Forelimb muscle (tissue), 1 donor: ENCODE data around the gene TRAPPC2. TPM values are rescaled to one million over a fixed set of nuclear protein-coding genes. Genes with fewer than 3 reads are reported as not detected.

Experiments
- DNase-seq: peaks from one replicate; pipeline ENCODE4 v3.0.0-alpha.2; 2013; ENCODE audit warnings: low read depth
- polyA plus RNA-seq: library from polyadenylated mRNA; unstranded; fragments of 120-200 nt; gene quantifications from one replicate; pipeline ENCODE4 v1.2.1, GENCODE V29; 2013; ENCODE audit not compliant: insufficient read length

TRAPPC2 gene
- polyA plus RNA-seq = 11.8 TPM

GRCh38 chrX:13734278-13735172, at the start of gene TRAPPC2, which contains the start of gene OFD1:
TSS of gene TRAPPC2 (minus strand) at chrX:13734620. CDS start at chrX:13719963, 14,657 bp downstream.
TSS of gene OFD1 (plus strand) at chrX:13734748. CDS start at chrX:13735072, 324 bp downstream.
- DNase-seq = peak; percentile 93

DNA sequence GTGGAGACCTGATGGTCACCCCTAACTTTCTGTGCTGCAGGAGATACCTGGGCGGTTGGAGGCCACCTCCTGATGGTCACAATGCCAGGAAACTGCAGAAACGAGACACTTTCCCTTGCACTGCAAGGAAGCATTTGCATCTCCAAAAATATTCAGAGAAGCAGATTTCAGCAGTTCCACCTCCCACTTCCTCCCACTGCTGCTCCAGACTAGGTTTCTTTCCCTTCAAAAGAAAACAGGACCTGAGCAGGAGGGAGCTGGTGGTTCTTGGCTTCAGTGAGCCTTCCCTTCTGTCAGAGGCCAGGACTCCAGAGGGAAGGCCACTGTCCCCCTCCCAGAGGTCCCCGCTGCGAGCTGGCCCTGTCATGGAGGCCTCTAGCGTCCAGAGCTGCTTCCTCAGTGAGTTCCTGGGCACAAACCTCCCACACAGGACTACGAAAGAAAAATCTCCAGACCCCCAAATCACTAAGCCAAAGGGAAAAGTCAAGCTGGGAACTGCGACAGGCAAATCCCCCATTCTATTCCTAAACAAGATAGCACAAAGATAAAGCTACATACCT, 46.5 kb upstream of the TRAPPC2 start:
- DNase-seq = no peak

GRCh38 chrX:13778916-13779315, 44.5 kb upstream of the TRAPPC2 start:
- no peak for DNase-seq

- no peak for DNase-seq
These were observed 42.0 kb upstream of the TRAPPC2 start for GRCh38 chrX:13776387-13776786.

- DNase-seq = no peak
These were observed 41.4 kb upstream of the TRAPPC2 start for GRCh38 chrX:13775837-13776236.

GRCh38 chrX:13774696-13775095, 40.3 kb upstream of the TRAPPC2 start:
- no peak for DNase-seq

DNA sequence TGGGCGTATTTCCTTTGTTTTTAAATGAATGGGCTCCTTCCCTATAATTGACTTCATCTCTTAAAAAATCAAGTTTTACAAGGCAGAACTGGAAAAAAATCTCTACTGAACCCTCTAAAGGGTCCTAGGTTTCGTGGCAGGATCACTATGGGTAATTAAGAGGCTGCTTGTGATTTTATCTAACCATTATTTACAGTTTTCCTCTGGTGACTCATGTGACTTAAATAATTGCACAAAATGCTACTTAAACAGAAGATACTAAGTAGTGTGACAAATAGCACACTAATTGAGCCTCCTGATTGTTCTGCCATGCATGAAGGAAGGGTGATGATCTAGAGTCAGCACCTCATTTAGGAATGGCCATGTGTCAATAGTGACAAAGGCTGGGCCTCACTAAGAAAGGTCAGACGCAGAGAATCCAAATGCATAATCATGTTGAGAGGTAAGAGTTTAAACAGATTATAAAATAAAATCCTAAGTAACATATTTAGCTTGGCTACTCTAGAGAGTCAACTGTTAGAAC, 35.7 kb upstream of the TRAPPC2 start:
- no peak for DNase-seq

GRCh38 chrX:13768939-13769338, 34.5 kb upstream of the TRAPPC2 start:
- no peak for DNase-seq

- DNase-seq = no peak
These were observed 30.3 kb upstream of the TRAPPC2 start for GRCh38 chrX:13764765-13765164.

GRCh38 chrX:13764281-13764680, 29.9 kb upstream of the TRAPPC2 start:
- no peak for DNase-seq

GRCh38 chrX:13763489-13763888, 29.1 kb upstream of the TRAPPC2 start:
- no peak for DNase-seq

- DNase-seq = no peak
These were observed 27.4 kb upstream of the TRAPPC2 start for GRCh38 chrX:13761606-13762414.

- DNase-seq = no peak
These were observed 26.0 kb upstream of the TRAPPC2 start for GRCh38 chrX:13760426-13760825.

- no peak for DNase-seq
These were observed 24.8 kb upstream of the TRAPPC2 start for GRCh38 chrX:13759152-13759718.

- no peak for DNase-seq
These were observed 22.0 kb upstream of the TRAPPC2 start for GRCh38 chrX:13756381-13756780.

GRCh38 chrX:13755254-13755653, 20.8 kb upstream of the TRAPPC2 start:
- no peak for DNase-seq

GRCh38 chrX:13754765-13755164, 20.3 kb upstream of the TRAPPC2 start:
- DNase-seq = no peak

GRCh38 chrX:13752646-13753045, 18.2 kb upstream of the TRAPPC2 start:
- no peak for DNase-seq

- no peak for DNase-seq
These were observed 17.7 kb upstream of the TRAPPC2 start for GRCh38 chrX:13752141-13752540.

DNA sequence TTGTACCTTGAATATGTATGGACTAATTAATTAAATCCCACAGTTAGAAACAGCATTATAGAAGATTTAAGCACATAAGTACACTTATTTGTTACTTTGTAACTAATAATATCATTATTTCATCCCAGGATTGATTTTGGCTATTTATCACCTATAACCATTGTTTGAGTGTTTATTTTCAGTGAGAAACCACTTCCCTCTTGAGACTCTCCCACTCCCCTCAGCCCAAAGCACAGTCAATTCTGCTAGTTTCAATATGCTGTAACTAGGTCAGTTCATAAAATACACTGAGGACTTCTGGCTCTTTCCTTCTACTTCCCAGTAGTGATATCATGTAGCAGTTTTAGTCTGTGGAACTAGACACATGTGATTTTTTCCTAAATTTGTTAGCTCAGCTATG, 16.4 kb upstream of the TRAPPC2 start:
- no peak for DNase-seq

GRCh38 chrX:13750204-13750603, 15.8 kb upstream of the TRAPPC2 start:
- DNase-seq = no peak

DNA sequence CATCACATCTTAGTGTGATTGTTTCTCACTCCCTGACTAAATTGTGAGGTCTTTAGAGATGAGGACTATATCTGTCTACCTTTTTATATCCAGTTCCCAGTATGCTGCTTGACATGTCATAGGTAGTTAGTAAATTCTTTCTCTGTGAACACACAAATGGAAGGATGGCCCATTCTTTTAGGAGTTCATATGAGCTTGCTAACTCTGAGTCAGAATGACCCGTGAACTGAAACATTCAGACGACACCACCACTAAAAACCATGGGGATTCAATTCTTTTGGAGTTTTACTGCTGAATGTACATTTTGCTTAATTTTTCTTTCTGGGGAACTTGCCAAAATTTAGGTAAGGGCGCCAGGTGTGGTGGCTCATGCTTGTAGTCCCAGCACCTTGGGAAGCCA, 14.1 kb upstream of the TRAPPC2 start:
- DNase-seq = no peak
